ENCODE measurements around the gene COX7B2.

COX7B2 gene

DNA sequence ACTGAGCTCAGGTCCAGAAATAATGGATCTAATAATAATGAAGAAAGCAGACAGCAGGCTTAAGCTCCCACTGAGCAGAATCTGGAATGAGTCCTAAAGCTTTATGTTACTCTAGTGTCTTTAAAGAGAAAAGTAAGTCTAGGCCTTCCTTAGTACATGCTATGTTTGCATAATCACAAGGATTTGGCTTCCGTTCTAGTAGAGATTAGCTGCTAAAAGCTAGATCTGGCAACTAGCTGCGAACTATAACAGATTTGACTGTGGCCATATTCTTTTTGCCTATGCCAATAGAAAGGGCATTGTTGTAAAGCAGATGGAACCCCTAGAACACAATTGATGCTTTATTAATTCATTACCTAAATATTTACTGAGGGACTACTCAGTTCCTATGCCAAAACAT is 19.0 kb downstream of the COX7B2 start:
- DNase-seq (ENCODE audit: low read depth in 2 of 3, low spot score in 2 of 3): no peak

DNA sequence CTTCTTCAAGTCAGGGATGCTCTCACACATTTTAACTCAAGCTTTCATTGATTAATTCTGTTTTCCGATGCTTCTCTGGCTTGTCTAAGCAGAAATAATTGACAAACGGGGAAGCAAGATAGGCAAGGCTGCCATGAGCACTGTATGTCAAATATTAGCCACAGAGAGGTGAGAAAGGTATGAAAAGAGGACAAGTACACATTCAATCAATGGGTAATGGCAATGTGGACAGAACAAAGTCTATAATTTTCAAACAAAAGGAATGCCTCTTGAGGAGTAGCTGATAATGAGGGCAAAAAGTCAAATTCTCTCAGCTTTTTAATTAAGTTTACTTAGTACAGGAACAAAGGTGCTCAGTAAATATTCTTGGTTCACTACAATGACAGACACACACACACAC is 19.6 kb downstream of the COX7B2 start:
- no peak for DNase-seq (ENCODE audit: low read depth in 2 of 3, low spot score in 2 of 3)

DNA sequence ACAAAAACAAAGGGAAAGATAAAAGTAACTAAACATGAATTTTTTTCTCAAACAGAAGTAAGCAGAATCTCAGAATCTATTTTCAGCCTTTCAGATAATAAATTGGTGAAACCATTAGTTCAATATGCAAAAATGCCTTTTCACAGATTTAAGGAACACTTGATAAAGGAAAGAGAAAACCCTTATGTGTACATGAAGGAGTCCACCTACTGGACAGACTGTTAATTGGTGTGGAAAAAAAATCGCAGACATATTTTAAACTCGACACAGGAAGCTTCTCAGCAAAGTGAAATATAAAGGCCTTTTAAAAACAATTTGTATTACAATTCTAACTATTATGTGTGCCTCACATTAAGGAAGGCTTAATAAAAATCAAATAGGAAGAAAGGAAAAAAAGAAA is 22.3 kb downstream of the COX7B2 start:
- no peak for DNase-seq (ENCODE audit: low read depth in 2 of 3, low spot score in 2 of 3)

- no peak for DNase-seq (ENCODE audit: low read depth in 2 of 3, low spot score in 2 of 3)
These were observed 30.4 kb downstream of the COX7B2 start for GRCh38 chr4:46878641-46879040.

DNA sequence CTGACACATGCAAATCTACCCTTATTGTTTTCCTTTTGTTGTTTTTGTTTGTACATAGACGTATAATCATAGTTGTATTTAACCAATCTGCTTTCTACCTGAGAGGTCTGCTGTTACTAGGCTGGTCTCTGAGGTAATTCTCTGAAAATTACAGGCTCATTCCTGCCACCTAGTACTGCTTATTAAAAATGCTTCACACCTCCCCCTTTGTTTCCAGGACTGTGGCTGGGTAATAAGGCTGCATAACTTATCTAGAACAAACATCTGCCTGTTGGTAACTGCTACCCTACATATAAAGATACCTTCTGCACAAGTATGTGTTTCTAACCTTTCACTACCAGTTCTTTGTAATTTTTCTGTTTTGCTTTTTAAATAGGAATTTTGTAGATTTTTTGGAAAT is 34.2 kb downstream of the COX7B2 start:
- no peak for DNase-seq (ENCODE audit: low read depth in 2 of 3, low spot score in 2 of 3)

GRCh38 chr4:46870411-46870810 is 38.6 kb downstream of the COX7B2 start:
- DNase-seq (ENCODE audit: low read depth in 2 of 3, low spot score in 2 of 3): no peak

GRCh38 chr4:46856333-46856732 is 52.7 kb downstream of the COX7B2 start:
- no peak for DNase-seq (ENCODE audit: low read depth in 2 of 3, low spot score in 2 of 3)

DNA sequence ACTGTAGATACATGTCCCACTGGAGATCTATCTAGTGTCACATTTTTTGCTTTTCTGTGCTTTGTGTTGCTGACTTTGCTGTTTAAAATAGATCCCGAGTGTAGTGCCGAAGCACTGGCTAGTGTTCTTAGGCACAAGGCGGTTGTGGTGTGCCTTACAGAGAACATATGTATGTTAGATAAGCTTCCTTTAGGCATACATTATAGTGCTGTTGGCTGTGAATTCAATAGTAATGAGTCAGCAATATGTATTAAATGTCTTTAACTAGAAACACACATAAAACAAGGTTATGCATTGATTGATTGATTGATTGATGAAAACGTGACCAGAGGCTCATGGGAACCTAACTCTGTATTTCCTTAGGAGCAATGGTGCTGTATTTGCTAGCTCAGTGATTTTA is 56.2 kb downstream of the COX7B2 start:
- DNase-seq (ENCODE audit: low read depth in 2 of 3, low spot score in 2 of 3): no peak

DNA sequence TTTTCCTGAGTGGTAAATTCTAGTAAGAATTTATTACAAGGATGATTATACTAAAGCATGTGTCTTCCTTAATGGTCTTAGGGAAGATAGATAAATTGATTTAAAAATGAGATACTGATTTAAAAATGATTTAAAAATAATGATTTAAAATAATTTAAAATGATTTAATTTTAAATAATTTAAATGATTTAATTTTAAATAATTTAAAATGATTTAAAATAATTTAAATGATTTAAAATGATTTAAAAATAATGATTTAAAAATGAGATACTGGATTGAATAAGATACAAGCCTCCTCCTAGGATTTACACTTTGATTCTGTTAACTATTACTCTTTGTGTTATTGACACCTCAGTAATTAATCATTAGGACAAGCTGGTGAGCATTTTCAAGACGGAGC is 59.0 kb downstream of the COX7B2 start:
- DNase-seq (ENCODE audit: low read depth in 2 of 3, low spot score in 2 of 3): no peak

DNA sequence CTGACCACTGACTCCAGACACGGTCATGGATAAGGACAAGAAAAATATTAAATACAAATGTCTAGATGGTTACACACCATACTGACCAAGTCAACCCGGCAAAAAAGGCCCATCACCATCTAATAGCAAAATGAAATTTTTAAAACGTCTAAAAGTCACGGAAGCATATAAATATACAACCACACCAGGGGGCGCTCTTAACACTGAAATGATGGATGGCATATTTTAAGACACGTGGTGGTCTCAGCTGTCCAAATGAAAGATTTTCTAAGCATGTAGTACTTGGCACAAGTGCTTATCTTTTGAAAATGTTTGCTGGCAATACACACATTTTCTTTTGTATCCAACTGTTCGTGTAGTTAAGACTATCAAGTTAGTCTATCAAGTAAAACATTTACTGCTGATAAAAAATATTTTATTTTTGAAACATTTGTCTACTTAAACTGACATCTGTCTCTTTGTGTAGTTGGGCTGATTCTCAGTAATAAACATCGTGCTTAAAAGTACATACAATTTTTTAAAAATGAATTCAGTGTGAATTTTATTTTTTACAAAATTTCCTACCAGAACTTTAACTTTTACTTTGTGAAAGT is 64.6 kb downstream of the COX7B2 start:
- peak in 2 of 3 experiments; percentile 9 to 10 for DNase-seq (ENCODE audit: low read depth in 2 of 3, low spot score in 2 of 3)

DNA sequence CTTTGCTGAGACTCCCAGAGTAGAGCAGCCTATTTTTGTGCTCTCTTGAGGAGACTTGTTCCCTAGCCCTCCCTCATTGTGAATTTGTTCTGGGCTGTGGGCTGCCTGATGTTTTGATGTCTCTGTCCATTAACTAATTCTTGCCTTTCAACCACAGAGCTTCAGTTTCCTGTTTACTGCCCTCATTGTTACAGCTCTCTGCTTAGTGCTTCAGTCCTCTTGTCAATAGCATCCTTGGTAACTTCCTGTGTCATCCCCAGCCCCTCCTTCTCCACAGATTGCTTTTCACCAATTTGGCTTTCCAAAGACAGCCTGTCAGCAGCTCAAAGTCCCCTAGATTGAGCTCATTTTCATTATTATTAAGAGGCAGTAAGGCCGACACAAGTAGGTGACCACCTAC is 69.9 kb downstream of the COX7B2 start:
- DNase-seq (ENCODE audit: low read depth in 2 of 3, low spot score in 2 of 3): no peak

DNA sequence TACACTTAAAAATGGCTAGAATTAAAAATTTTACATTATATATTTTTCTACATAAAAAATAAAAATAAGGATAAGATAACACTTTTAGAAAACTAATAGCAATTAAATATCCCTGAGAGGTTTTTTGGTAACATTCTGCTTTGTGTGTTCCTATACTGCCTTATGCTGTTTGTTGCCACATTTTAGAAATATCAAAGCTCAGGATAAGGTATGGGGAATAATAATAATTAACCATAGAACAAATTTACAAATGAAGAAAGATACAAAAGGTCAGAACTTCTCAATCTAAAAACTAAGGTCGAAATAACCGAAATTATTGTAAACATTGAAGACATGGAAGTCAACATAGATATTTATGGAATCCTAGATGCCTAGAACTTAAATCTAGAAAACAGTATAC is 71.4 kb downstream of the COX7B2 start:
- DNase-seq (ENCODE audit: low read depth in 2 of 3, low spot score in 2 of 3): no peak

- DNase-seq (ENCODE audit: low read depth in 2 of 3, low spot score in 2 of 3): no peak
These were observed 72.5 kb downstream of the COX7B2 start for GRCh38 chr4:46836584-46836983.

DNA sequence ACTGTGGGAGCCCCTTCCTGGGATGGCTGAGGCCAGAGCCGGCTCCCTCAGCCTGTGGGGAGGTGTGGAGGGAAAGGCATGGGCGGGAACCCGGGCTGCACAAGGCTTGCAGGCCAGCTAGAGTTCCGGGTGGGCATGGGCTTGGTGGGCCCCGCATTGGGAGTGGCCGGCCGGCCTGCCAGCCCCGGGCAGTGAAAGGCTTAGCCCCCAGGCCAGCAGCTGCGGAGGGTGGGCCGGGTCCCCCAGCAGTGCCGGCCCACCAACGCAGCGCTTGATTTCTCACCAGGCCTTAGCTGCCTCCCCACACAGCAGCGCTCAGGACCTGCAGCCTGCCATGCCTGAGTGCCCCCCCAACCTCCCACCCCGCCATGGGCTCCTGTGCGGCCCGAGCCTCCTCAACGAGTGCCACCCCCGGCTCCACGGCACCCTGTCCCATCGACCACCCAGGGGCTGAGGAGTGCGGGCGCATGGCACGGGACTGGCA is 78.0 kb downstream of the COX7B2 start:
- DNase-seq (ENCODE audit: low read depth in 2 of 3, low spot score in 2 of 3): no peak

DNA sequence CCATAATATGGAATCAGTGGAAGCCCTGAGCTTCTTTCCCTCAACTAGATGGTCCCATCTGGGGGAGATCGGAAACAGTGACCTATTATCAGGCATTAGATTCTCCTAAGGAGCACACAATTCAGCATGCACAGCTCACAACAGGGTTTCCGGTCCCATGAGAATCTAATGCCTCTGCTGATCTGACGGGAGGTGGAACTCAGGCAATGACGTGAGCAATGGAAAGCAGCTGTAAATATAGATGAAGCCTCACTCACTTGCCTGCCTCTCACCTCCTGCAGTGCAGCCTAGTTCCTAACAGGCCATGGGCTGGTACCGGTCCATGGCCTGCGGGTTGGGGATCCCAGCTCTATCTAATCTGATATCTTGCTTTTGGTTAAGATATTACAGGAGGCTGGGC is 88.9 kb downstream of the COX7B2 start:
- no peak for DNase-seq (ENCODE audit: low read depth in 2 of 3, low spot score in 2 of 3)

- DNase-seq (ENCODE audit: low read depth in 2 of 3, low spot score in 2 of 3): no peak
These were observed 90.0 kb downstream of the COX7B2 start for GRCh38 chr4:46819095-46819494.

DNA sequence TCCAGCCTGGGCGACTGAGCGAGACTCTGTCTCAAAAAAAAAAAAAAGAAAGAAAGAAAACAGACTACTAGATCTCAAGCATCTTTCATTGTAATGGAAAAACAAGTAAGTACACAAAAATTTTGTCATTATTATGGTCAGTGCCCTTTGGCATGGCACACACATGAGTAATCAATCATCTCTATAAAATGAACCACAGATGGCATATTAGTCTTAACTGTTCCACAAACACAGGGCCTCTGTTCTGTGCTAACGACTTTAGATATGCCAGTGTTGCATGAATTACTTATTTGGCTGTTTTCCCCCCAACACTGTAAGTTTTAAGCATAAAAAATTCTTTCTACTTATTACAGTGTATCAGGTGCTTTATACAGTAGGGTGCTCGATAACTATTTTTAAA is 90.4 kb downstream of the COX7B2 start:
- DNase-seq (ENCODE audit: low read depth in 2 of 3, low spot score in 2 of 3): no peak

DNA sequence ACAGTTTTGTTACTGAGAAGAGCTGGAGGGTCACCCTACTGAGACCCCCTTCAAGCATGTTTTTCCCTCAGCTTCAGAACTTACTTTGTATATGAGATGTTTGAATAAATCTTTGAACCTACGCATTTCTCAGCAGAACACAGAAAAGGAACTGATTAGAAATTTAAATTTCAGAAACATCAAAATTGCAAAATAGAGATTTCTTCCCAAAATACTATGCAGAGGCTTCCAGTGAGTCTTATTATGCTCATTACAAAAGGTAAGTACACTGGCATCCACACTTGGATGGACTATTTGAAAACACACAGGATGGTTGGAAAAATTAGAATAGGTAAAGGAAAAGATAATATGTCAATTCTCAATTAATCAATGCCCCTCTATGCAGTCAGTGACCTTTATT is 91.2 kb downstream of the COX7B2 start:
- DNase-seq (ENCODE audit: low read depth in 2 of 3, low spot score in 2 of 3): no peak

GRCh38 chr4:46804781-46805413 is 104.1 kb downstream of the COX7B2 start:
- no peak for DNase-seq (ENCODE audit: low read depth in 2 of 3, low spot score in 2 of 3)

- DNase-seq (ENCODE audit: low read depth in 2 of 3, low spot score in 2 of 3): no peak
These were observed 116.0 kb downstream of the COX7B2 start for GRCh38 chr4:46793036-46793435.

DNA sequence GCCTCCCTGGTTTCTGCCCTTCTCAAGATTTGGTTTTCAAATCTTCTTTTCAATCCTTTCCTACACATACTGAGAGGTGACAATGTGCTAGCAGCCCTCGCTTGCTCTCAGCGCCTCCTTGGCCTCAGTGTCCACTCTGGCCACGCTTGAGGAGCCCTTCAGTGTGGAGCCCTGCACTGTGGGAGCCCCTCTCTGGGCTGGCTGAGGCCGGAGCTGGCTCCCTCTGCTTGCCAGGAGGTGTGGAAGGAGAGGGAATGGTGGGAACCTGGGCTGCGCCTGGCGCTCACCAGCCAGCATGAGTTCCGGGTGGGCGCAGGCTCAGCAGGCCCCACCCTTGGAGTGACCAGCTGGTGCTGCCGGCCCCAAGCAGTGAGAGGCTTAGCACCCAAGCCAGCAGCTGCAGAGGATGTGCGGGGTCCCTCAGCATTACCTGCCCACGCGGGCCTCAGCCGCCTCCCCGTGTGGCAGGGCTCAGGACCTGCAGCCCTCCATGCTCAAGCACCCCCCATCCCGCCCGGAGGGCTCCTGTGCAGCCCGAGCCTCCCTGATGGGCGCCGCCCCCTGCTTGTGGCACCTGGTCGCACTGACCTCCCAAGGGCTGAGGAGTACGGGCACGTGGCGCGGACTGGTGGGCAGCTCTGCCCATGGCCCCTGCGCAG is 127.5 kb downstream of the COX7B2 start:
- DNase-seq (ENCODE audit: low read depth in 2 of 3, low spot score in 2 of 3): no peak

- no peak for DNase-seq (ENCODE audit: low read depth in 2 of 3, low spot score in 2 of 3)
These were observed 143.6 kb downstream of the COX7B2 start for GRCh38 chr4:46765465-46765864.

DNA sequence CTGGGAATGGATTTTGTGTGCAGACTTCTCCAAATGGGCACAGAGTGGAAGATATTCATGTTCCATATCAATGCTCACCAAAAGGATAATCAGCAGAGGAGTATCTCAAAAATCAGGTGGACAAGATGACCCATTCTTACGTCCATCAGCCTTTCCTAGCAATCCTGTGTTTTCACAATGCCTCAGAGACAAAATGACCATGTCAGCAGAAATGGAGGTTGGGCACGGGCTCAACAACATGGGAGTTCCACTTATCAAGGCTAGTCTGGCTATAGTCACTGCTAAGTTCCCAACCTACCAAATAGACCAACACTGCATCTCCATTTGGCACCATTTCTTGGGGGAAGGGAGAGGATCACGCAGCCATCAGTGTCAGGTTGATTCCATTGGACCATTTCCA is 179.0 kb downstream of the COX7B2 start:
- DNase-seq (ENCODE audit: low read depth in 2 of 3, low spot score in 2 of 3): no peak

Measured in activated CD8-positive, alpha-beta memory T cell treated with anti-CD3 and anti-CD28 coated beads for 48 hours (primary cell).